ENCODE measurements around the gene PI4K2B.
"Not testable (repeated sequence)": the region's sequence is repeated elsewhere in the genome, so short reads cannot be mapped to it uniquely, and the experiment has no call there.

The PI4K2B gene

GRCh38 chr4:25313201-25313895, 79.5 kb downstream of the PI4K2B start:
- H3K4me1 ChIP-seq (ENCODE audit: control insufficient read depth, insufficient read depth, low read length), result peaks cover 2% of the 10 kb centered on the region
- no peaks in the 10 kb centered on the region for H3K27me3 ChIP-seq (ENCODE audit: control insufficient read depth, insufficient read depth, low read length)
- H3K9ac ChIP-seq (ENCODE audit: low read length), result peak overlapping the region; percentile 73
- no peaks in the 10 kb centered on the region for H3K36me3 ChIP-seq (ENCODE audit: control insufficient read depth, insufficient read depth, low read length)
- peak overlapping the region; percentile 53 for H3K27ac ChIP-seq (ENCODE audit: low read depth, low read length)
- peak overlapping the region; percentile 92 for H3K4me3 ChIP-seq (ENCODE audit: low read length)

GRCh38 chr4:25320336-25320735, 86.5 kb downstream of the PI4K2B start:
- H3K4me1 ChIP-seq (ENCODE audit: control insufficient read depth, insufficient read depth, low read length), result no peaks in the 10 kb centered on the region
- no peak overlapping the region for H3K9ac ChIP-seq (ENCODE audit: low read length)
- no peak overlapping the region for H3K4me3 ChIP-seq (ENCODE audit: low read length)
- H3K27ac ChIP-seq (ENCODE audit: low read depth, low read length), result no peak overlapping the region
- H3K27me3 ChIP-seq (ENCODE audit: control insufficient read depth, insufficient read depth, low read length), result no peaks in the 10 kb centered on the region
- H3K36me3 ChIP-seq (ENCODE audit: control insufficient read depth, insufficient read depth, low read length), result no peaks in the 10 kb centered on the region

- Histone ChIP-seq H3K4me3 (ENCODE audit: low read length) (no peak overlapping the region), H3K27ac (ENCODE audit: low read depth, low read length) (no peak overlapping the region), H3K36me3 (ENCODE audit: control insufficient read depth, insufficient read depth, low read length) (no peaks in the 10 kb centered on the region), H3K9ac (ENCODE audit: low read length) (no peak overlapping the region), H3K27me3 (ENCODE audit: control insufficient read depth, insufficient read depth, low read length) (no peaks in the 10 kb centered on the region), H3K4me1 (ENCODE audit: control insufficient read depth, insufficient read depth, low read length) (no peaks in the 10 kb centered on the region)
Measured at GRCh38 chr4:25320773-25321172, 86.9 kb downstream of the PI4K2B start.

- Histone ChIP-seq H3K27ac (ENCODE audit: low read depth, low read length) (no peak overlapping the region), H3K4me3 (ENCODE audit: low read length) (no peak overlapping the region), H3K27me3 (ENCODE audit: control insufficient read depth, insufficient read depth, low read length) (no peaks in the 10 kb centered on the region), H3K4me1 (ENCODE audit: control insufficient read depth, insufficient read depth, low read length) (no peaks in the 10 kb centered on the region), H3K9ac (ENCODE audit: low read length) (no peak overlapping the region), H3K36me3 (ENCODE audit: control insufficient read depth, insufficient read depth, low read length) (no peaks in the 10 kb centered on the region)
Measured at GRCh38 chr4:25321703-25322102, 87.9 kb downstream of the PI4K2B start.

GRCh38 chr4:25328463-25328862, 94.6 kb downstream of the PI4K2B start:
- not testable (repeated sequence) for H3K27me3 ChIP-seq (ENCODE audit: control insufficient read depth, insufficient read depth, low read length); H3K4me3 ChIP-seq (ENCODE audit: low read length); H3K4me1 ChIP-seq (ENCODE audit: control insufficient read depth, insufficient read depth, low read length); H3K27ac ChIP-seq (ENCODE audit: low read depth, low read length); H3K36me3 ChIP-seq (ENCODE audit: control insufficient read depth, insufficient read depth, low read length); H3K9ac ChIP-seq (ENCODE audit: low read length)

All from rectal smooth muscle tissue (tissue), 1 donor.